AG04449 (cell line): Measurements from ENCODE around the gene LRP1.

Source experiments
- CTCF ChIA-PET: fragments of 350-600 bp; formaldehyde crosslinking; extraction: SDS; loops from one replicate; lab custom pipeline; 2021; ENCODE audit warnings: antibody characterized with exemption; lab: Yijun Ruan, JAX
- POLR2A ChIA-PET: fragments of 400-600, 350-600 bp; formaldehyde crosslinking; extraction: SDS; loops from one replicate; lab custom pipeline; 2020; ENCODE audit warnings: antibody characterized with exemption, inconsistent platforms; lab: Yijun Ruan, JAX
- DNase-seq: peaks from one replicate; pipeline ENCODE4 v3.0.0-alpha.2; 2010; ENCODE audit warnings: low read depth, low spot score
- H3K4me3 ChIP-seq: 2 replicates; pipeline ENCODE4 v1.5.1; 2011; ENCODE audit warnings: low read depth, mild to moderate bottlenecking, control low read depth, low read length
- TF ChIP-seq, protein P1 (sequence below): IDR thresholded peaks from one replicate; pipeline ENCODE4 v1.5.1; 2011; ENCODE audit warnings: mild to moderate bottlenecking, moderate library complexity, low read length, control low read depth, inconsistent platforms; ENCODE audit not compliant: insufficient read depth; ENCODE audit errors: missing control alignments

LRP1 gene

DNA sequence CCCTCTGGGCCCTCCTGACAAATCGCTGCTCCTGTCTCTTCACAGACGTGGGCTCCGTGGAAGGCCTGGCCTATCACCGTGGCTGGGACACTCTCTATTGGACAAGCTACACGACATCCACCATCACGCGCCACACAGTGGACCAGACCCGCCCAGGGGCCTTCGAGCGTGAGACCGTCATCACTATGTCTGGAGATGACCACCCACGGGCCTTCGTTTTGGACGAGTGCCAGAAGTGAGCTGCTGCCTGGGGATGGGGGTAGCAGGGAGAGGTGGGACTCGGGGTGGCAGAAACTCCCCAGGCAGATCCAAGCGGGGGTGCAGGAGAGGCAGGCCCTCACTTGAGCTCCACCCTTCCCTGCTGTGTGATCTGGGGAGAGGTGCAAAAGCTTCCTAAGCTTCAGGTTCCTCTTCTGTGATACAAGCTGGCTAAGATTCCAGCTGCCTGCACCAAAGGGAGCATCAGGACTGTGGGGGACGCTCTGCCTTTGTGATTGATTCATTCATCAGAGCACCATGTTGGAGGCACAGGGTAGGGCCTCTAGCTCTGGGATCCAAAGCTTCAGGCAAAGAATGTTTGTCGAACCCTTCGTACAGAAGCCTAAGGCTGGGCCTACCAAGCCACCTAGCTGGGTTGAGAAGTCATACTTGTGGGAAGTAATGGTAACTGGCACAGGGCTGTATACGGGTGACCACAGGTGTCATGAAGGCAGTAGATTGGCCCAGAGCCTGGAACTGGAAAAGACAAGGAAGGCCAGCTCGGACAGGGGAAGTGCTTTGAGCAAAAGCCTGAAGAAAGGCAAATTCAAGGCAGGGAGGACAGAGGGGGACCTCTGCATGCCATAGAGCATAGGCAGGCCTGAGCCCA lies 59.2 kb downstream of the LRP1 start:
- POLR2A ChIA-PET, result interaction anchor here (0.6 to 1.3 kb wide), 3 partner anchors 46 to 76 kb away, joined by 3 to 5 read pairs (median 4); partner anchors contain the start of genes LRP1 and STAT6
- CTCF ChIA-PET, result interaction anchor here (1.0 to 26.2 kb wide), 9 partner anchors 9 to 118 kb away, joined by 4 to 874 read pairs (median 5); partner anchors contain the start of gene LRP1
- TF ChIP-seq, protein P1, sequence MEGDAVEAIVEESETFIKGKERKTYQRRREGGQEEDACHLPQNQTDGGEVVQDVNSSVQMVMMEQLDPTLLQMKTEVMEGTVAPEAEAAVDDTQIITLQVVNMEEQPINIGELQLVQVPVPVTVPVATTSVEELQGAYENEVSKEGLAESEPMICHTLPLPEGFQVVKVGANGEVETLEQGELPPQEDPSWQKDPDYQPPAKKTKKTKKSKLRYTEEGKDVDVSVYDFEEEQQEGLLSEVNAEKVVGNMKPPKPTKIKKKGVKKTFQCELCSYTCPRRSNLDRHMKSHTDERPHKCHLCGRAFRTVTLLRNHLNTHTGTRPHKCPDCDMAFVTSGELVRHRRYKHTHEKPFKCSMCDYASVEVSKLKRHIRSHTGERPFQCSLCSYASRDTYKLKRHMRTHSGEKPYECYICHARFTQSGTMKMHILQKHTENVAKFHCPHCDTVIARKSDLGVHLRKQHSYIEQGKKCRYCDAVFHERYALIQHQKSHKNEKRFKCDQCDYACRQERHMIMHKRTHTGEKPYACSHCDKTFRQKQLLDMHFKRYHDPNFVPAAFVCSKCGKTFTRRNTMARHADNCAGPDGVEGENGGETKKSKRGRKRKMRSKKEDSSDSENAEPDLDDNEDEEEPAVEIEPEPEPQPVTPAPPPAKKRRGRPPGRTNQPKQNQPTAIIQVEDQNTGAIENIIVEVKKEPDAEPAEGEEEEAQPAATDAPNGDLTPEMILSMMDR, result no peak
- no peak for DNase-seq
- no peak overlapping the region for H3K4me3 ChIP-seq

DNA sequence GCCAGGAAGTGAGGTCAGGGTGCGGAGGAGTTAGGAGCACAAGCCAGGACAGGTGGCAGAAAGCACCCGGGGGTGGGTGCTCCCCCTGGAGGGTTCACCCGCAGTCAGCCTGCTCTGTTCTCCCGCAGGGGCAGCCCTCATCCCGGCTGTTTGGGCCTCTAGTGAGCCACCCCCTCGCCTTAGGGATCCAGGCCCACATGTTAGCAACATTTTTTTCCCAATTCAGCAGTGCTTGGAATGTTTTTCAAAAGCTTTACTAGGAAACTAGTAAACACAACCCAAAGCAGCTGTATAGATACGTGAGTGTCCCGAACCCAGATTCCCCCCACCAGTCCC lies 59.8 kb downstream of the LRP1 start:
- DNase-seq, result no peak
- POLR2A ChIA-PET, result interaction anchor here (0.5 to 1.3 kb wide), 2 partner anchors 12 to 60 kb away, joined by 3 to 4 read pairs; partner anchors contain the start of gene LRP1
- CTCF ChIA-PET, result interaction anchor here (0.6 to 26.2 kb wide), 8 partner anchors 10 to 119 kb away, joined by 3 to 874 read pairs (median 6); partner anchors contain the start of gene LRP1
- TF ChIP-seq, protein P1, result no peak
- H3K4me3 ChIP-seq, result no peak overlapping the region

GRCh38 chr12:57190037-57190436 lies 61.8 kb downstream of the LRP1 start:
- no peak overlapping the region for H3K4me3 ChIP-seq
- POLR2A ChIA-PET, result interaction anchor here (1.6 kb wide), 1 partner anchor 97 kb away, joined by 5 read pairs; no protein-coding TSS in a partner anchor
- TF ChIP-seq, protein P1, result no peak
- CTCF ChIA-PET, result interaction anchor here (1.1 to 26.2 kb wide), 5 partner anchors 9 to 78 kb away, joined by 3 to 874 read pairs (median 6); partner anchors contain the start of gene LRP1
- no peak for DNase-seq

- POLR2A ChIA-PET, result interaction anchor here (1.6 kb wide), 1 partner anchor 98 kb away, joined by 5 read pairs; no protein-coding TSS in a partner anchor
- CTCF ChIA-PET, result interaction anchor here (1.1 to 26.2 kb wide), 4 partner anchors 10 to 79 kb away, joined by 3 to 874 read pairs (median 6); partner anchors contain the start of gene LRP1
Measured at GRCh38 chr12:57190821-57191220, 62.5 kb downstream of the LRP1 start.

DNA sequence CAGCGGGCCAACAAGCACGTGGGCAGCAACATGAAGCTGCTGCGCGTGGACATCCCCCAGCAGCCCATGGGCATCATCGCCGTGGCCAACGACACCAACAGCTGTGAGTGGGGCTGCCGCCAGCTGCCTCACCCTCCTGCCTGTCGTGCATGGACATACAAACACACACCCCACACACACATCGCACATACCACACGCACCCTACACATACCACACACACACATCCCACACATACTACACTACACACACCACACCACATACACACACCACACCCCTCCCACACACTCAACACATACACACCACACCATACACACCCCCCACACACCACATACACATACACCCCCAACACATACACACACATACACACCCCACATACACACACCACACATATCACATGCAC lies 63.1 kb downstream of the LRP1 start:
- TF ChIP-seq, protein P1, result no peak
- DNase-seq, result no peak
- POLR2A ChIA-PET, result interaction anchor here (1.6 kb wide), 1 partner anchor 98 kb away, joined by 5 read pairs; no protein-coding TSS in a partner anchor
- H3K4me3 ChIP-seq, result no peak overlapping the region
- CTCF ChIA-PET, result interaction anchor here (1.1 to 26.2 kb wide), 4 partner anchors 15 to 80 kb away, joined by 3 to 874 read pairs (median 4); partner anchors contain the start of gene LRP1

More at GRCh38 chr12:57190821-57191220, 62.5 kb downstream of the LRP1 start:
- TF ChIP-seq, protein P1, result no peak
- no peak overlapping the region for H3K4me3 ChIP-seq
- no peak for DNase-seq

- TF ChIP-seq, protein P1, result no peak
- no peak for DNase-seq
- no peak overlapping the region for H3K4me3 ChIP-seq
- POLR2A ChIA-PET, result no interaction called here
- CTCF ChIA-PET, result interaction anchor here (1.2 to 3.4 kb wide), 5 partner anchors 13 to 69 kb away, joined by 4 to 20 read pairs (median 4); no protein-coding TSS in a partner anchor
Measured at GRCh38 chr12:57192920-57193319, 64.6 kb downstream of the LRP1 start.
